Large intestine (tissue), 3 donors: Measurements from ENCODE around the gene SARM1. TPM values are rescaled to one million over a fixed set of nuclear protein-coding genes. Genes with fewer than 3 reads are reported as not detected.

Source experiments
- DNase-seq, 2 donors: peaks; one replicate each; pipeline versions ENCODE4 v3.0.0 to v3.0.0-alpha.2; 2013
- H3K27ac ChIP-seq: one replicate; pipeline ENCODE4 v1.5.1; 2013; ENCODE audit warnings: low read length
- H3K27me3 ChIP-seq: 2 replicates; pipeline ENCODE4 v1.6.1; 2013; ENCODE audit warnings: low read length; ENCODE audit not compliant: control insufficient read depth, insufficient read depth
- H3K36me3 ChIP-seq: 2 replicates; pipeline ENCODE4 v1.6.1; 2013; ENCODE audit warnings: low read length; ENCODE audit not compliant: control insufficient read depth, insufficient read depth
- H3K4me1 ChIP-seq: one replicate; pipeline ENCODE4 v1.6.1; 2013; ENCODE audit warnings: low read length; ENCODE audit not compliant: control insufficient read depth, insufficient read depth
- H3K4me3 ChIP-seq: one replicate; pipeline ENCODE4 v1.5.1; 2013; ENCODE audit warnings: low read length
- H3K9me3 ChIP-seq: one replicate; pipeline ENCODE4 v1.6.1; 2013; ENCODE audit warnings: mild to moderate bottlenecking, low read depth, low read length, moderate library complexity; ENCODE audit not compliant: control insufficient read depth
- WGBS: methylation state at CpG from one replicate; pipeline ENCODE4 v1.1.5; 2013; ENCODE audit warnings: low lambda C conversion rate; ENCODE audit not compliant: insufficient coverage; 5-methylcytosine and 5-hydroxymethylcytosine counted together
- polyA plus RNA-seq: library from polyadenylated mRNA; unstranded; fragments of 120-200 nt; gene quantifications from one replicate; pipeline ENCODE4 v1.2.1, GENCODE V29; 2013

The SARM1 gene
- polyA plus RNA-seq, 1 donor, result 17.0 TPM

DNA sequence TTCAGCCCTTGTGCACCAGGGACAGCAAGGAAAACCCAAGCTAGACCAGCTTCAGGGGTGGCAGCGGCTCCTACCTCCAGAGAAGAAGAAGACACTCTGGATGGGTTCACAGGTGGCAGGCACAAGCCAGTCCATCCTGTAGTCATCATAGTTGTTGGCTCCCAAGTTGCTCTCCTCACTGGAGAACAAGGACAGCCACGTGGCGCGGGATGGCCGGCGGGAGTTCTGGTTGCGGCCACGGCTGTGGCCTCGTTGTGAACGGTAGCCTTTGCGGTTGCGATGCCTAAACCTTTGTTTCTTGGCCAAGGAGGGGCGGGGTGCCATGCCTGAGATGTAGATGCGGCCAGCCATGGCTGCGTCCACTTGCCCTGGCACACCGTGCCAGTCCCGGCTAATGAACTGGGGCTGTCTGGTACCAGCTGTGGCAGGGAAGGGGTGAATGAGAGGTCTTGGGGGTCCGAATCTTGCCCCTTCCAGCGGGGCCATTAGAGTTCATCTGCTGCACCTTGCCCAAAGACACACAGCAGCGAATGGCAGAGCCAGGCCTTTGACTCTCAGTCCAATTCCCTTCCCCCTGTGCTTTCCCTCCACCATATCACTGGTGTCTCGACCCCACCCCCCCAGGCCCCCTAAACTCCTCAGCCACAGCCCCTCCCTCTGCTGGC lies 3.7 kb upstream of the SARM1 start:
- Histone ChIP-seq H3K27me3 (peaks cover 2% of the 10 kb centered on the region), H3K9me3 (no peaks in the 10 kb centered on the region), H3K27ac (no peak overlapping the region), H3K36me3 (peaks cover 19% of the 10 kb centered on the region), H3K4me1 (peaks cover 36% of the 10 kb centered on the region), H3K4me3 (no peak overlapping the region)
- WGBS, result no CpG with 5 or more reads among the region's 21 CpGs
- no peak for DNase-seq

DNA sequence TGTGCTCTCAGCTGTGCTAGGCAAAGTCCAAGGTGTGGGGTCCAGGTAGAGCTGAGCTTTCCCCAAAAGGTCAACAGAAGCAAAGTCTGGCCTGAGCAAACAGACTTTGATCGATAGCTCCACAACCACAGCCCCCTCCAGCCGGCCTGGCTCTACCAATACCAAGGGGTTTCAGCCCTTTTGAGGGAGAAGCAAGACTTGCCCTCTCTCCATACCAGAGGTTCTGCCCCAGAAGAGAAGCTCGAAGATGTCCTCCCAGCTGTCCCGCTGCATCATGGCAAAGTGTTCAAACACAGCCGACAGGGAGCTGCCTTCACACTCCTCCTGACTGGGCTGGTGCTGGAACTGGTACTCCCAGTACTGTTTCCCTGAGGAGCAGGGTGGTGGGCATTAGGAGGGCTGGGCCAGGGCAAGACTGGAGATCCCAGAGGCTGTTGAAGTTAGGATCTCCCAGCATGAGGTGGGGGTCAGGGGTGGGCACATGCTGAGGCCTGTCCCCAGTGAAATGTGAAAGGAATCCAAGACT lies 3.1 kb upstream of the SARM1 start:
- WGBS, result no CpG with 5 or more reads among the region's 5 CpGs
- Histone ChIP-seq H3K9me3 (no peaks in the 10 kb centered on the region), H3K36me3 (peaks cover 13% of the 10 kb centered on the region), H3K27me3 (peaks cover 4% of the 10 kb centered on the region), H3K27ac (no peak overlapping the region), H3K4me3 (no peak overlapping the region), H3K4me1 (peaks cover 38% of the 10 kb centered on the region)
- DNase-seq, result peak in 1 of 2 donors; percentile 53

DNA sequence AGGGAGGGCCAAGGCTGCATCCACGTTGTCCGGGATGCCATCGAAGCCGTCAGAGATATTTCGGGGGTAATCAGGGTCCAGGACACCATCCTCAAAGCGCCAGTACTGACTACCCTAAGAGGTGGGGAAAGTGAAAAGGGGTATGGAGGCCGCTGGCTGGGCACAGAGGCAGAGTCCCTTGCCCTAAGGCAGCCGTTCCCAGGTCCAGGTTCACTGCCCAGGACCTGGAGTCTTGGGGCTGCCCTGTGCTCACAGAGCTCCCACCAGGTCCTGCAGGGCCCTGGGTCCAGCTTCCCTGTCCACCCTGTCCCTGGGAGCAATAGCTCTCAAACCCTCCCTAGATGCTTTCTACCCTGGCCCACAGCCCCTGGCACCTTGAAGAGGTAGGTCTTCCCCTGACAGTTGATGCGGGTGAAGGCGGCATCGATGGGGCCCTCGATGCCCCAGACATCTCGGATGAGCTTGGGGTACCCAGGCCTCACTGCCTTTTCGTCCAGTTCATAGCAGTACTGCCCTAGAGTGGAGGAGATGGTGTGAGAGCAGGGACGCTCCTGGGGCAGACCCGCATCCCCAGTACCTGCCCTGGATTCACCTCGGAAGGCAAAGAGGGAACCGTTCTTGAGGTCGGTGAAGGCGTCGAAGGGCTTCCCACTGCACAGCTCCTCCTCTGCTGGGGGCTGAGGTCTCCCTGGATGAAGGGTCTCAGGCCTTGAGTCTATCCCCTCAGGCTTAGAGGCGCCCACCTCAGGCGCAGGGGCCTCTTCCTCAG lies 2.4 kb upstream of the SARM1 start:
- Histone ChIP-seq H3K36me3 (peaks cover 6% of the 10 kb centered on the region), H3K9me3 (no peaks in the 10 kb centered on the region), H3K4me3 (no peak overlapping the region), H3K27ac (no peak overlapping the region), H3K4me1 (peaks cover 38% of the 10 kb centered on the region), H3K27me3 (peaks cover 4% of the 10 kb centered on the region)
- no CpG with 5 or more reads among the region's 23 CpGs for WGBS
- no peak for DNase-seq

DNA sequence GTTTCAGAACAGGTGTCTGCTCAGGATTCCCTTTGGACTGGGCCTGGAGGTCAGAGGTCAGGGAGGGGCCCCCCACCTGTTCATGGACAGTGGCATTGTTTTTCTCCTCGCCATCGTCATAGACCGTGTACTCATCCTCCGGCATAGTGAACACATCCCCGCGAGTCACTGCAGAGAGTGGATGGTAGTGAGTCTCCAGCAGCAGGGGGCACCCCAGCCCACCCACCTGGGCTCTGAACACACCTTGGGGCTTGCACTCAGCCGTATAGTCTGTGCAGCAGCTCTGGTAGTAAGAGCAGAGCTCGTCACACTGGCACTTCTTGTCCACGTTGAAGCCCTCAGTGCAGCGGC lies 1.8 kb upstream of the SARM1 start:
- peak overlapping the region; percentile 45 for H3K27ac ChIP-seq
- no peak overlapping the region for H3K4me3 ChIP-seq
- no peak for DNase-seq
- no CpG with 5 or more reads among the region's 10 CpGs for WGBS
- peaks cover 38% of the 10 kb centered on the region for H3K4me1 ChIP-seq
- H3K36me3 ChIP-seq, result peaks cover 4% of the 10 kb centered on the region
- no peaks in the 10 kb centered on the region for H3K9me3 ChIP-seq
- H3K27me3 ChIP-seq, result peaks cover 4% of the 10 kb centered on the region

DNA sequence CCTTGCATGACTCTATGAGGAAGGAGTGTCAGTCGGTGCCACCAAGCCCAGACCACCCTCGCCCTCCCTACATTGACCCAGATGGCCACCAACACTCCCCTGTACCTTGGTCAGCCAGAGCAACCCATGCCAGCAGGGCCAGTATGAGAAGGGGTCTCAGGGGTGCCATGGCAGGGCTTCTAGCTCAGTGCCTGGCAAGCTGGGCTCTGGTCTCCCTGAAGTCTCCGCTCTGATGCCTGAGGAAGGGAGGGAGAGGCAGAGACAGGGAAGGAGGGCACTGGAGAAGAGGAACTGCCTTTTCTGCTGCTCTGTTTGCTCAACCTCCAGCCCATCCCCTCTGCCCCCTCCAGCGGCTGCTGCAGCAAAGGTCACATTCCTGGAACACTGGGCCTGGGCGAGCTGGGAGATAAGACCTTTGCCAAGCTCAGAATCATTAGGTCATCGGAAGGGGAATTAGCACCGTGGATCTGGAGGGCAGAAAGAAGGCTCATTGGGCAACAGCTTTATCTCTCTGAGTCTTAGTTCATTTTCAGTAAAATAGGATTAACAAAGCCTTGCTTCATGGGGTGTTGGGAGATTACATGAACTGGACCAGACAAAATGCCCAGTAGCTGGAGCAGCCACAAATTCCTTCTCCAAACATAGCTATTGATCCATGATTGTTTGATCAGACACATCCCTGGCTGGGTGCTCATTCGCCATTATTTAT lies 1.3 kb upstream of the SARM1 start, which contains the start of gene VTN:
TSS of gene VTN (minus strand) at position 273 of the 709 bp plus-strand sequence. CDS start at position 169, 104 bp downstream.
- Histone ChIP-seq H3K27me3 (peaks cover 4% of the 10 kb centered on the region), H3K4me3 (no peak within 1 kb of the TSS), H3K9me3 (no peaks in the 10 kb centered on the region), H3K4me1 (peaks cover 38% of the 10 kb centered on the region), H3K36me3 (no peaks in the 10 kb centered on the region), H3K27ac (peak within 1 kb of the TSS; percentile 45)
- DNase-seq, result peak; percentile 57 to 68
- WGBS, result no CpG with 5 or more reads among the region's 8 CpGs

DNA sequence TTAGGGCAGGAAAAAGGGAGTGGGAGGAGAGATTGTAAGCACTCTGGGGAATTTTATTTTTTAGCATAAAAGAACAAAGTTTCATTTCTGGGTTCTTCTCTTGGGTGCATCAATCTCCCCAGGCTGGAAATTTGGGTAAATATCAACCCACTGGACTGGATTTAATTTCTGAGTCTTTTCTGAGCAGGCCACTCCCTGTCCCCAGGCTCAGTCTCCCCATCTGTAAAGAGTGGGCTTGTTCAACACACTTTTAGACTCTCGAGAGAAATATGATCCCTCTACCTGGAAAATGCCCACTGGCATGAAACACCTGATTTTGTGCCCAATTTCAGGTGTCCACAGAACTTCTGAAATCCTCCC lies 770 bp upstream of the SARM1 start:
- Histone ChIP-seq H3K9me3 (no peaks in the 10 kb centered on the region), H3K27me3 (peaks cover 4% of the 10 kb centered on the region), H3K27ac (peak overlapping the region; percentile 20), H3K4me3 (no peak overlapping the region), H3K4me1 (peaks cover 38% of the 10 kb centered on the region), H3K36me3 (no peaks in the 10 kb centered on the region)
- no CpG with 5 or more reads among the region's 1 CpG for WGBS
- no peak for DNase-seq

DNA sequence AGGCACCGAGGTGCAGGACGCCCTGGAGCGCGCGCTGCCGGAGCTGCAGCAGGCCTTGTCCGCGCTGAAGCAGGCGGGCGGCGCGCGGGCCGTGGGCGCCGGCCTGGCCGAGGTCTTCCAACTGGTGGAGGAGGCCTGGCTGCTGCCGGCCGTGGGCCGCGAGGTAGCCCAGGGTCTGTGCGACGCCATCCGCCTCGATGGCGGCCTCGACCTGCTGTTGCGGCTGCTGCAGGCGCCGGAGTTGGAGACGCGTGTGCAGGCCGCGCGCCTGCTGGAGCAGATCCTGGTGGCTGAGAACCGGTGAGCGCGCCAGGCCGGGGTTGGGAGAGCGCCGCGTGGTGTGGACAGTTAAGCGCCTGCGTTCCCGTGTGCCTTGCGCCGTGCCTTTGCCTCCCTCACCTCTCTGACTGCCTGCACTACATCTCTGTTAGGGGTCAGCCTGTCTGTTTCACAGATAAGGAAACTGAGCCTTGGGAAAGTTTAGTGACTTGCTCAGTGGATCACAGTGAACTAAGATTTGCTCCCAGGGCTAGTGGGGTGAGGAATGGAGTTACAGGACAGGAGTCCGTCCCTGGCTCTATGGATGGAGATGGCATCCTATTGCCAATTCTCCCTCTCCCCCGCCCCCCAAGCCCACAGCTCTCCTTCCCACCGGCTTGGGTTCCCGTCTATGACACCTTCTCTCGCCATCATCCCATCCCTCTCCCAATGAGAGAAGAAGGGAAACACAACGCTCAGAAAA lies 880 bp downstream of the SARM1 start:
- no CpG with 5 or more reads among the region's 53 CpGs for WGBS
- Histone ChIP-seq H3K27ac (no peak overlapping the region), H3K9me3 (no peaks in the 10 kb centered on the region), H3K27me3 (peaks cover 4% of the 10 kb centered on the region), H3K4me1 (peaks cover 38% of the 10 kb centered on the region), H3K4me3 (peak overlapping the region; percentile 21), H3K36me3 (no peaks in the 10 kb centered on the region)
- no peak for DNase-seq

DNA sequence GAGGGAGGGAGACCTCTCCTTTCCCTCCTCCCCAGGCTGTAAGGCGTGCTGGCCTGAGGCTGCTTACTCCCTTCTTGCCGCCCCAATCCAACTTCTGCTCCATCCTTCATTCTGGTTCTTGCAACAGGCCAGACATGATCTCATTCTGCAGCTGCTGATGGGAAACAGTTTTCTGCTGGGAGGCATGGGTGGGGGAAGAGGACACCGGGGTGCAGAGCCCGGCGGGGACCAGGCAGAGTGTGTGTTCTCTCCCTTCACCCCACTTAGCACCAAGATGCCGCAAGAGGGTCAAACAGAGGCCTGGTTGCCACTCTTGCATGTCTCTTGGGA lies 1.4 kb downstream of the SARM1 start:
- peaks cover 35% of the 10 kb centered on the region for H3K4me1 ChIP-seq
- no CpG with 5 or more reads among the region's 6 CpGs for WGBS
- H3K4me3 ChIP-seq, result no peak overlapping the region
- no peaks in the 10 kb centered on the region for H3K36me3 ChIP-seq
- DNase-seq, result no peak
- no peaks in the 10 kb centered on the region for H3K9me3 ChIP-seq
- H3K27me3 ChIP-seq, result peaks cover 4% of the 10 kb centered on the region
- H3K27ac ChIP-seq, result no peak overlapping the region

DNA sequence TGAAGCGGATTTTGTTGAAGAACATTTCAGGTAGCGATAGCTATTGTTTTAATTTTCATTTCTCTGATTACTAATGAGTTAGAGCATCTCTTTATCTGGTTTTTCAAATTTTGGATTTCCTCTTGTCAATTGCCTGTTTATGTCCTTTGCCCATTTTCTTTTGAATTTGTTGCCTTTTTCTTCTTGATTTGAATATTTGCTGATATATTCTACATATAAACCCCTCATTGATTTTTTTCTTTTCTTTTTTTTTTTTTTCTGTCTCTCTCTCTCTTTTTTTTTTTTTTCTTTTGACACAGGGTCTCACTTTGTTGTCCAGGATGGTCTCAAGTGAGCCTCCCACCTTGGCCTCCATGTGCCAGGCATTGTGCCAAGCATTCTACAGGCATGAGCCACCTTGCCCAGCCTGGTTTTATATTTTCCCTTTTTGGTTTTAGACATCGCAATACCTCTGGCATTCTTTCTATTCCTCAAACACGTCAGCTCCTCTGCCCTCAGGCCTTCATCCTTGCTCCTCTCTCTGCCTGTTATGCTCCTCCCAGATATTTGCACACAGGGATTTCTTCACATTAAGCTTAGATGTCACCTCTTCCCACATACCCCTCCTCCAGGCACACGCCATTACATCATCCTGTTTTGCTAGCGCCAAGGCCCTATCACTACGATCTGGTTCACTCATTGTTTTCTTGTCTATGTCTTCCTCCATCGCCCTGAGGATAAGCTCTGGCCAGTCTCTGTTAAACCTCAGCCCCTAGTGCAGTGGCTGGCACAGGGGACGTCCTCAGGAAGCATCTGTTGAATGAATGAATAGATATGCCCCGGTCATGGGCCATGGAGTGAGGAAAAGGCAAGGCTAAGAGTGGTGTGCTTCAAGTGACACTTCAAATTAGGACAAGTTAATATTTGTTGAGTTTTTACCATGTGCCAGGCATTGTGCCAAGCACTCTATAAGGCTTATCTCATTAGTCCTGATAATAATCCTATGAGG lies 8.6 kb downstream of the SARM1 start:
- Histone ChIP-seq H3K27ac (no peak overlapping the region), H3K27me3 (peaks cover 8% of the 10 kb centered on the region), H3K36me3 (no peaks in the 10 kb centered on the region), H3K4me3 (no peak overlapping the region), H3K9me3 (no peaks in the 10 kb centered on the region), H3K4me1 (peaks cover 29% of the 10 kb centered on the region)
- no peak for DNase-seq
- WGBS, result 76% methylated on average over 3 of the region's 10 CpGs
